ENCODE measurements around the gene MAN1C1.
"Not testable (repeated sequence)": the region's sequence is repeated elsewhere in the genome, so short reads cannot be mapped to it uniquely, and the experiment has no call there.

MAN1C1 gene

DNA sequence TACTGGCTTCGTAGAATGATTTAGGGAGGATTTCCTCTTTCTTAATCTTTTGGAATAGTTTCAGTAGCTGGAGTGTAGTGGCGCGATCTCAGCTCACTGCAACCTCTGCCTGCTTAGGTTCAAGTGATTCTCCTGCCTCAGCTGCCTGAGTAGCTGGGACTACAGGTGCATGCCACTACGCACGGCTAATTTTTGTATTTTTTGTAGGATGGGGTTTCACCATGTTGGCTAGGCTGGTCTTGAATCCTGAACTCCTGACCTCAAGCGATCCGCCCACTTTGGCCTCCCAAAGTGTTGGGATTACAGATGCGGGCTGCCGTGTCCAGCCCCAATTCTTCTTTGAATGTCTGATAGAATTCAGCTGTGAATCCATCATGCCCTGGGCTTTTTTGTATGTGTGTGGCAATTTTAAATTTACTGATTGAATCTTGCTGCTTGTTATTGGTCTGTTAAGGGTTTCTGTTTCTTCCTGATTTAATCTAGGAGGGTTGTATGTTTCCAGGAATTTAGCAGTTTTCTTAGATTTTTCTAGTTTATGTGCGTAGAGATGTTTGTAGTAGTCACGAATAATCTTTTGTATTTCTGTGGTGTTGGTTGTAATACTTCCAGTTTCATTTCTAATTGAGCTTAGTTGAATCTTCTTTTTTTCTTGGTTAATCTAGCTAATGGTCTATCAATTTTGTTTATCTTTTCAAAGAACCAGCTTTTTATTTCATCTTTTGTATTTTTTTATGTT is 15.3 kb downstream of the MAN1C1 start:
- no peak for DNase-seq

DNA sequence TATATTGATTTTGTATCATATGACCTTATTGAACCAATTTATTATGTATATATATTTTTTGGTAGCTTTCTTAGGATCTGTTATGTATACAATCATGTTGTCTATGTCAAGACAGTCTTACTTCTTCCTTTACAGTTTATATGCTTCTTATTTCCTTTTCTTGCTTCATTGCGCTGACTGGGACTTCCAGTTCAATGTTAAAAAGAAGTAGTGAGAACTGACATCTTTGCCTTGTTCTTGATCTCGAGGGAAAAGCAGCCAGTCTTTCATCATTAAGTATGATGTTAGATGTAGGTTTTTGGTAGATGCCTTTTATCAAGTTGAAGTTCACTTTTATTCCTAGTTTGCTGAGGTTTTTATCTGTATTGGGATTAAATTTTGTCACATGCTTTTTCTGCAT is 17.5 kb downstream of the MAN1C1 start:
- no peak for DNase-seq

DNA sequence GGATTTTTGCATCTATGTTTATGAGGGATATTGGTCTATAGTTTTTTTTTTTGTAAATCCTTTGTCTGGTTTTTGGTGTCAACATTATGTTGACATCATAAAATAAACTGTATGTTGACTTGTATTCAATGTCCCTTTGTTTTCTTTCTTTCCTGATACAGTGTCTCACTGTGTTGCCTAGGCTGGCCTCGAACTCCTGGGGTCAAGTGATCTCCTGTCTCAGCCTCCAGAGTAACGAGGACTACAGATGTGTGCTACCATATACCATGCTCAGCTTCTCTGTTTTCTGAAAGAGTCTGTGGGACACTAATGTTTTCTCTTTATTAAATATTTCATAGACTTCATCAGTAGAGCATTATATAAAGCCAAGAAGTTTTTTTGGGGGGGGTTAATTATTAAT is 18.3 kb downstream of the MAN1C1 start:
- DNase-seq, result no peak

DNA sequence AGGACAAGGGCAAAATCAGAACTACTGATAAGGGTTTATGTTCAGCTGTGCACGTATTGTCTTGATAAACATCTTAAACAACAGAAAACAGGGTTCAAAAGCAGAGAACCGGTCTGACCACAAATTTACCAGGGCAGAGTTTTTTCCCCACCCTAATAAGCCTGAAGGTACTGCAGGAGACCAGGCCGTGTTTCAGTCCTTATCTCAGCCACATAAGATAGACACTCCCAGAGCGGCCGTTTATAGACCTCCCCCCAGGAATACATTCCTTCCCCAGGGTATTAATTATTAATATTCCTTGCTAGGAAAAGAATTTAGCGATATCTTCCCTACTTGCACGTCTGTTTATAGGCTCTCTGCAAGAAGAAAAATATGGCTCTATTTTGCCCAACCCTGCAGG is 19.6 kb downstream of the MAN1C1 start:
- DNase-seq, result not testable (repeated sequence)

DNA sequence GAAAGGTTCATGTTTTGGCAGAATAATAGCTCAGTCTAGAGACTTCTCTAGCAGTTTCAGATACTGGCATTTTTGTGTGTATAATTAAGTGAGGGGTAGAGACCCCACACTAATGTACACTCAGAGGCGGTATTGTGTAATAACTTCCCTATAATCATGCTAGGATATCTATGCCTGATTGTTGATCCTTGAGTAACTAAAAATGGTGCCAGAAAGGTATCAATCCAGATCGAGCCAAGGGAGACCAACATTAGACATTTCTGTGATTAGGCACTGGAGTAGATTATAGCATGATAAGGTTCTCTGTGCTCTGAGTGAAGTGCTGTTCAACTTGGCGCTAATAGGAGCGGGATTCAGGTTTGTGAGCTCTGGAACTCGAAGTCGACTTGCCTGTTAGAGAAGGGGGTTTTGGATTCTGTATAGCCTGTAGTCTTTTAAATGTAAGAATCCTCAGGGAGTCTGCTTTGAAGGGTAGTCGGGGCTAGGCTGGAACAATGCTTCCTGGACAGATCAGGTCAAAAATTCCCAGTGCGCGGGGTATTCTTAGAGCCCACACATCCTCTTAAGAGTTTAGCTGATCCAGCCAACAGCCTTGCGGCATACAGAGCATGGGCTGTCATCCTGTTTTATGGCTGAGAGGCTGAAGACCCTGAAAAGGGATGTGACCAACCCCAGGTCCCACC is 24.2 kb downstream of the MAN1C1 start:
- no peak for DNase-seq

DNA sequence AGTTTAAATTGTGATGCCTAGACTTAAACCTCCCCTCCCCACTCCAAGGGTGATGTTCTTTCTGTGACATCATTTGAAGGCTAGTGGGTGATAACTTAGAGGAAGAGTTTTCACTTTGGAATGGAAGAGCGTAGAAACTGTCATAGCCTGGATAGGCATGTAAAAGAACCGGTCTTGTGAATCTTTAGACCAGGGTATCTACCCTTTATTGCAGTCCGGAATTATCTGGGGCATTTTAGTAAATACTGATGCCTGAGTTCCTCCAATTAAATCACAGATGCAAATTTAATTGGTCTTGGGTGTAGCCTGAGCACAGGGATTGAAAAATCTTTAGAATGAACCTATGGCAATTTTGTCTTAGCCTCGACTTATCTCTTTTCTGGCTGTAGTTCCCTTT is 24.7 kb downstream of the MAN1C1 start:
- no peak for DNase-seq

DNA sequence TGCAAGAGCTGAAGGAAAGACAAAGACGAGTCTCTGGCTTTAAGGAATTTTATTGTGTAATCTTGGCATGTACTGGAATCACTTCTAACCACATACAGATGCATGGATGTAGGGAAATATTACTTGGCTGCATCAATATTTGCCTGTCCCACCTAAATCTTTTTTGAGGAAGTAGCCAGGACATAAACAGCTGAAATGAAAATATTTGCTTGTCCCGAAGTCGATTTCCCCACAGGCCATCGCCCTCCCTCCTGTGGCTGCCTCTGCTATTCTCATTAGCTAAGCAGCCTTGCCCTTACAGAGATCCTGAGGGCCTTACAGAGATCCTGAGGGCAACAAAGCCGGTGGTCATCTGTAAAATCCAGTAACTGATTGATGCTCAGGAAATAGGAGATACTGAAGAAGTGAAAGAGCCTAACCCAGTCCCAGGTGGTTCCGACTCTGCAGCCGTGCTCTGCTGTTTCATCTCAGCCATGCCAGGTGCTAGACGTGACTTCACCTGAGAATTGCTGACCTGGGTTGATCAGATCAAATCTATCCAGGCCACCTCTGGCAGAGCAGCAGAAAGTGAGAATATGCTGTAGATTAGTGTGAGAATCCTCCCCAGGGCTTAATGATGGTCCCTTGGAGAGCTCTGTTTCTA is 25.5 kb downstream of the MAN1C1 start:
- DNase-seq, result no peak

DNA sequence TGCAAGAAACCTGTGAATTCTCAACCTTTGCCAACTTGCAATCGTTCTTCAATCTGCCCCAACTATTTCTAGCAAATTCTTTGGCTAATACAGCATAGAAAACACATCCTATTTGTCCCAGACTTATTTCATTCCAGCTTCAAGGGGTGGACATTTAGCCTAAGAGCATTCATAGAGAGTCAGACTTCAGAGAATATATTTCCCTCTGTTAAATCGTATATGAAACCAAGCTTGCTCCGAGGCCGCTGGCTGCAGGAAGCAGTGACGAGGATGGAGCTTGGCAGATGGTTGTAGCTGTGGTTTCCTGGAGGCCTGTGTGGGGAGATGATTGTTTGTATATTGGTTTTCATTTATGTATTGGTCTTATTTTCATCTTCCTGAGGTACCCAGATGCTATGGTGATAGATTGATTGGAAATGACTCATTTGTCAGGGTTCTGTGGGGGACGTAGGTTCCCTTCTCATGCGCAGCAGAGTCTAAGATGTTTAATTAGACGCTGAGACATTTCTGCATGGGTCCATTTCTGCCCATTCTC is 26.1 kb downstream of the MAN1C1 start:
- no peak for DNase-seq

DNA sequence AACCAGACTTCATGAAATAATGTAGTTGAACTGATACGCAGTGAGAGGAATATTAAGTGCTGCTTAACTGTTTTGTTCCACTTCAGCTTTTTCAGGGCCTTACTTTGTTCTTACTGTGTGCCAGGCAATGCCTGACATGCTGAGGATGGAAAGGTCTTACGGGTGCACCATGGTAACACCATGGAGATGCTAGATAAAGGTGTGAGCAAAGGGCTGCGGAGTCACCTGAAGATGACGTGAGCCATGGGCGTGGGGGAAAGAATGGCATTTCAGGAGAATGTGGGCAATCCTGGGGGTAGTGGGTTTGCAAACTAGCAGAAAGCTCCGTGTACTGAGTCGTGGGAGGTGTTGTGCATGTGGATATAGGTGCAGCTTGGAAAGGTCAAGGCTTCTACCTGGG is 27.3 kb downstream of the MAN1C1 start:
- peak in 8 of 56 donors; percentile 33 to 70 (median 42) for DNase-seq

DNA sequence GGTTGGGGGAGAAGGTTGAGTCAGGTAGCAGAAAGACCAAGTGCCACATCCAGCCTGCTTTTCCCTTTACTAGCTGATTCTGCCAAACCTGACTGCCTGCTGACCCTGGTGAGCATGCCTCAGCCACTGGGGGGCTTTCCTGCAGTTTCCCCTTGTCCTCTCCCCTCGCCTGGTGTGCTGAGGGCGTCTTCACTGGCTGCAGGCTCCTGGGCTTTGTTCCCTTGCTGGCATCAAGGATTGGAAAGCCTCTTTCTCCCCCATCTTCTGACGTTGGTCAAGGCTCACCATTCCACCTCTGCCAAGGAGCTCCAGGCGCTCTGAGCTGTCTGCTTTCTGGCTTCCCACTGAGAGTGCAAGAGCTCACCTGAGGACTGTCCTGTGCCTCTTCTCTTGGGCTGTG is 28.4 kb downstream of the MAN1C1 start:
- no peak for DNase-seq

DNA sequence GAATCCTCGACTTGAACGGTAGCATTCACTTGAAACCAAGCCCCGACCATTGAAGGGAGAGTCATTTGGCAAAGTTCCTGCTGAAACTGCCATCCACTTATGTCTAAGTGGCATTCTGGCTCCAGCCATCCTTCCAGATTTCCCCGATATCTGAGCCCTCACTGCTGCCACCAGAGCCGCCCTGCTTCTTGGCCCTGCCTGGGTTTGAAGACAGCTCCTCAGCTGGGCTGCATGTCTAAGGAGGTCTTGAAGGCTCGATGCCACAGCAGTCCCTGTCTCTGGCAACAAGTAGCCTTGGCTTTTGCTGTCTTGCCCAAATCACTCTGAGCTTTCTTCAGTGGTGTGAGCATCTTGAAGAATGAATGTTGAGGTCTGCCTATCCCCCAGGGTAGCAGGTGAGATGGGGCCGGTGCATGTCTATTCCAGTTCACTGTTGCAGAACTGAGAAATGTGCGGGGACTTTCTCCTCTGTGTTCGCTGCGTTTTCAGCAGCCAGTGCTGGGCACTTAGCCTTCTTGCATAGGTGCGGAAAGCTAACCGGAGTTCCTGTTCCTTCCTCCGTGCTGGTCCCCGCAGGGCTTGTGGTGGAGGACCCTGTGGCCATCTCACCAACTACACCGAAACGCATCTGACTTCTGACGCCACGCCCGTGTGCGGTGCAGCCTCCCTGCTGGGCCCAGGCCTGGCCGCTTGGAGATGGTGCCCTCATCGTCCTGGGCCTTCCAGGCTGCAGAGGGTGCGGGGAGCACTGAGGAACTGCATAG is 29.2 kb downstream of the MAN1C1 start:
- no peak for DNase-seq

DNA sequence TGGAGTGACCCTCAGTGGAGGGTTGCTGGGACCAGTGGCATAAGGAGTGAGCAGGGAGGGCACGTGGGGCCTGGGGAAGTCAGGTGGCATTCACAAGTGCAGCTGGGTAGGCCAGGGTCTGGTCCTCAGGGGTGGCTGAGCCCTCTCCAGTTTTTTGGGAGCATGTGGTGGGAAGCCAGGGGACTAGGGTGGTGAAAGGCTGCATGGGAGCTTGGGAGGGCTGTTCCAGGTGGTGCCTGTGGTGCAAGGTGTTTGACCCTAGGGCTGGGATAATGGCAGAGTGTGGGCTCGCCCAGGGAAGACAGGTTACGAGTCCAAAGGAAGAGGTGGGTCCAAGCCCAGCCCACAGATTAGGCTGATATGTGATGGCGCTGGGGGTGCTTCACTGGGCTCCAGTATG is 30.5 kb downstream of the MAN1C1 start:
- no peak for DNase-seq

DNA sequence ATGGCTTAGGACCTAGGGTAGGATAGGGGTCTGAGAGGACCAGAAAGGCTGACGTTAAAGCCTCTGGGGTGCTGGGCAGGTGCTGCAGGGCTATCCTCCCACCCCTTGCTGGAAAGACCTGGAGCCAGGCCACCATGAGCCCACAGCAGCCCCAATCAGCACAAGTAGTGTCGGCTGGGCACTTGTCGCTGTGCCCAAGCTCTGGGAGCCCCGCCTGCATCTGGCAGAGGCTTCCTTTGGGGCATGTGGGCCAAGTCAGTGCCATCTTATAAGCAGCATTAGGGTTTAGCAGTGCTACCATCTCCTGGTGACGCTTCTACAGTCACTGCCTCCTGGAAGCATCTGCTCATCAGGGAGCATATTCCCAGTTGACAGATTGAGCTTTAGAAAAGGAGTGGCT is 31.3 kb downstream of the MAN1C1 start:
- no peak for DNase-seq

DNA sequence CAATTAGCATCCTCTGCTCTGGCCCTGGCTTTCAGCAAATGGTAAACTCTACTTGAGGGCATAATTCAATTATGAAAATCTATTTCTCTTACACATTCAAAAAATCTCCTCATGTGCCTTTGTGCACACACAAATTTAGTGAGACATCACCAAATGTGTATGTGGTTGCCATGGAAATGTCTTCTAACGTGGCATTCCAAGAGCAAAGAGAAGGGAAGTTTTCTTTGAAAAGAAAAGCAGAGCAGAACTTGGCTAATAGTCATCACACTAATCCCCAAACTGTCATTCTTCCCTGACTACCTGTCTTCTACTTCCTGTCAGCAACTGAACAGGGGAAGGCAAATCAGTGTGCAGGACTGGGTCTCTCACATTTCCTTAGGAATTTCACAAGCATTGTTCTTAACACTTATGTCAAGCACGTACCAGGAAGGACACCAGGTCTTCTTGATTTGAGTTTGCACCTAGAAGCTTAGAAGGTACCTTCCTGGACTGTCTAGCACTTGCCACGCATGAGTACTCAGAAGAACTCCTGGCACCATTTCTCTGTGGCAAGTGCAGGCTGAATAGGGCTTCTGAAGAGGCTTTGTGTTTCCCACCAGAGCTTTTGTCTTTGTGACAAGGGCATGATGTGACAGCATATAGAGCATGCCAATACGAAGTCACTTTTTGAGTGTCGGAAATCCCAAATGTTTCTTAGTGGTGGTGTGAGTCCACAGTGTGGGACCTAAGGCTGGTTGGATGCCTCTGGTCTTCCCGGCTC is 32.3 kb downstream of the MAN1C1 start:
- DNase-seq, result peak in 6 of 56 donors; percentile 16 to 35 (median 23)

DNA sequence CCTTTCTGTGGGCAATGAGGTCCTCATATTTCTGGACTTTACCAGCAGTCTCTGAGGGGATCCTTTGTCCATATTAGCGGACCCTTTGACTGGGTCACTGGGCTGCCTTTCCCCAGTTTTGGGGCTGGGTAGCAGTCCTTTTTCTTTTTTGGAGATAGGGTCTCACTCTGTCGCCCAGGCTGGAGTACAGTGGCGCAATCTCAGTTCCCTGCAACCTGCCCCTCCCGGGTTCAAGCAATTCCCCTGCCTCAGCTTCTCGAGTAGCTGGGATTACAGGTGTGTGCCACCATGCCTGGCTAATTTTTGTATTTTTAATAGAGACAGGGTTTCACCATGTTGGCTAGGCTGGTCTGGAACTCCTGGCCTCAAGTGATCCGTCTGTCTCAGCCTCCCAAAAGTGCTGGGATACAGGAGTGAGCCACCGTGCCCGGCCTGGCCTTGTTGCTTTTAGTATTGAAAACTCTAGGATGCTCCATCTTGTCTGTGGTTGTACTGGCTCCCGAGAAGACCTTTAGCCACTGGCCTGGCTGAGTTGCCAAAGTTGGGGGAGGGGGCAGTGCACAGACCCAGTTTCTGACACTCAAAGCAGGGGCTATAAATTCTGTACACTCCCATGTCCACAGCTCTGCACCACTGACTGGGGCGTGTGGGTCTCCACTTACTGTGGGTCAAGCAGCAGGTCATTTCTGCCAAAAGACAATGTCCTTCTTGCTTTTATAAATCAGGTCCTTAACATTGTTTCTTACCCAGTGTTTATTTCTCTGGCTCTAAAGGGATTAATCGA is 33.1 kb downstream of the MAN1C1 start:
- no peak for DNase-seq

DNA sequence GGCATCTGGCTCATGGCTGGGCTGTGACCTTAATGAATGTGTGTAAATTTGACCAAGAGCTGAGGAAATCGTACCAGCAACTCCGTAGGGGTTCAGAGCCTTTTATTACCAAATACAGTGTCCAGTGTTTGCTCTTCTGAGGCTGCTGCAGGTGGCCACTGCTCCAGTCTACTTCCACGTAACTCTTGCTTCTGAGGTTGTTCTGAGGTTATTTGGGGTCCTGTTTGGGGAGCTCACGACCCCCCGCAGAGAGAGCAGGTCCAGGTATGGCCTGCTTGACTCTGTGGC is 33.6 kb downstream of the MAN1C1 start:
- no peak for DNase-seq

DNA sequence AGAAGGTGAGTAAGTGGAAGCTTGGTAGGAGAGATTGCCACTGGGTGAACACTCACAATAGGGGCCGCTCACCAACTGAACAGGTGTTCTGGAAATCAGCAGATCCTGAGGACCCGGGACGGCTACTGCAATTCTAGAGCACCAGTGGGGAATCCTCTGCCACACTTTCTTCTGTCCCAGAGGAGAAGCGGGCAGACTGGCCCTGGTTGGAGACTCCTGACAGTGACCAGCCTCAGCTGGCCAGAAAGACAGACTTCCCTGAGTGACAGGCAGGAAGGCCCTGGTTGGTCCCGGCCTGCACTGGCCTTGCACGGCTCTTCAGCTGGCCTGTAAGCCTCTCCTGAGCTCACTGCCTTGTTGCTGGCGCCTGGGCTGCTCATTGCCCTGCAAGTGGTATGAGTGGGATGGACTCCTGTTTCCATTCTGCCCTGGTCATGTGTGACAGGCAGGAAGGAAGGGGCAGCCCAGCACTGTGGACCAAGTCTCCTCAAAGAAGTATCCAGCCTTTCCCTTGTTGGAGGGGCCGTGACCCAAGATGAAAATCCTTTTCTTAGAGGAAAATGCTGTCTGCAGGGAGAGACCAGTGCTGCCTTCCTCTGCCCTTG is 34.5 kb downstream of the MAN1C1 start:
- no peak for DNase-seq

DNA sequence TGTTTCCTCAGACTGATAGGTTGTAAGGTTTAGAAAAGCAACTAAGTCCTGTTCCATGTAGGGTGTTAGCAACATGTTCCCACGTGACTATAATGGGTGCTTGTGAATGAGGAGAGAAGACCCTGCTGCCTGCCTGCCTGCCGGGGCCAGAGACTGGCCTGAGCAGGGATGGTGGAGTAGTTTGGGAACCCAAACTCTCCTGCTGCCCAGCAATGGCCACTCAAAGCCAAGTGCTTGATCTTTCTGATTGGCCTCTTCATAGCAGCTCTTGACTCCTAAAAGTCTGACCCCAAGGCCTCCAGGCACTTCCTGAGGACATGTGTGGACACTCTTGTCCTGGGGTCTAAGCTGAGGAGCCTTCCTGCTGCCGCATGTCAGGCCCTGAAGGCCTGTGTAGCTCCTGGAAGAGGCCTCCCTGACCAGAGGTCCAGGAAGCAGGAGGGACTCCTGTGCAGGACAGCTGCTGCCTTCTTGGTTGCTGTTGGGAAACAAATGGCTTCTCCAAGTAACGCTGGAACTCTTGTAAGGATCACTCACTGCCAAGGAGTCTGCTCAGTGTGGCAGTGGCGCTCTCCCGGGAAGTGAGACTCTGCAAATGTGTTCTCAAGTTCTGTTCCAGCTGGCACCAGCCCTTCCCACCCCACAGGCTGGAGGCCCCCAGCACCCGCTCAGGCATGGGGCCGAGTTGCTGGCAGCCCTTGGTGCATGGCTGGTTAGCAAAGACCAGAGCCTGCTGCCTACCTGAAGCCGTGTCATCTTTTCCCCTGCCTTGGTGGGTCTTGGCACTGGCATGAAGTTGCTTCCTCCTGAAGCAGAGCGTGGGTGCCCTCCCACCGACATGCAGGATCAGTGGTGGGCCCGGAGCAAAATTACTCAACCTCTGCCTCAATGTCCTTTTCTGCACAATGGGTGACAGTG is 35.5 kb downstream of the MAN1C1 start:
- peak in 23 of 56 donors; percentile 11 to 68 (median 44) for DNase-seq

DNA sequence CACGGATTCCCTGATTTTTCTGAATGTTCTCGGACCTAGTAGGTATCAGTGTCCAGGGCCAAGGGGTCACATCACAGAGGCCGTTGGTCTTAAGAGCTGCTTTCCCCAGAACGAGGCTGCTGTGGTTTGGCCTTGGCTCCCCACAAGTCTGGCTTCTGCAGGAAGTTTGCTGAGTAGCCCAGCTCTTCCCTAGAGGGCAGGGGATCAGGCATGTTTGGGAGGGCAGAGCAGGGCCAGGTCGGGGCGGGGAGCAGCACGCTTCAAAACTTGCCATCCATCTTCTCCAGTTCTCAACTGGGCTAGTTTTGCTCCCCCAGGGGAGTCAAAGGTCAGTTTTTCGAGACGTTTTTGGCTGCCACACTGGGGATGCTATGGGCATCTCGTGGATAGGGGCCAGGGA is 37.0 kb downstream of the MAN1C1 start:
- no peak for DNase-seq
